ENCODE data around the gene ARL8B. TPM values are rescaled to one million over a fixed set of nuclear protein-coding genes. Genes with fewer than 3 reads are reported as not detected.

ARL8B gene
- total RNA-seq, 1 experiment from 2014 or later = 51.8 TPM

- Histone ChIP-seq H3K4me3 (ENCODE audit: low read depth in 2 of 2, low read length in 2 of 2) (no peak overlapping the region), H3K27ac (ENCODE audit: low read length) (no peak overlapping the region), H3K27me3 (ENCODE audit: control insufficient read depth, insufficient read depth, low read length) (no peaks in the 10 kb centered on the region), H3K4me1 (ENCODE audit: control insufficient read depth, insufficient read depth, low read length) (no peaks in the 10 kb centered on the region), H3K36me3 (ENCODE audit: control insufficient read depth, insufficient read depth, low read length) (no peaks in the 10 kb centered on the region), H3K9me3 (ENCODE audit: control insufficient read depth, insufficient read depth, low read depth, low read length) (no peaks in the 10 kb centered on the region)
- ChIA-PET CTCF (no interaction called here), POLR2A (no interaction called here)
- intact Hi-C loops (cut with micrococcal nuclease; ENCODE audit: unreplicated experiment) (no loop called here), in situ Hi-C loops (cut with HindIII; ENCODE audit: low pct_unique_long_range_greater_than_20kb, low sequenced_read_pairs) (no loop called here)
- TF ChIP-seq CTCF (IDR thresholded peaks at IDR 0.05) (no peak), REST (IDR thresholded peaks at IDR 0.05; ENCODE audit: insufficient read depth in 1 of 2, low read depth in 2 of 2, low read length in 1 of 2) (no peak)
- DNase-seq (ENCODE audit: low read depth, low spot score) = no peak
- ATAC-seq = no peak
- no TSS peak for BruUV-seq (replicated peaks)
Measured at GRCh38 chr3:5090197-5090596, 31.9 kb upstream of the ARL8B start.

- in situ Hi-C loops (cut with HindIII; ENCODE audit: low pct_unique_long_range_greater_than_20kb, low sequenced_read_pairs) = no loop called here
- H3K27me3 ChIP-seq (ENCODE audit: control insufficient read depth, insufficient read depth, low read length) = no peaks in the 10 kb centered on the region
- POLR2A ChIA-PET = no interaction called here
- H3K4me3 ChIP-seq (ENCODE audit: low read depth in 2 of 2, low read length in 2 of 2) = no peak overlapping the region
- DNase-seq (ENCODE audit: low read depth, low spot score) = no peak
- CTCF ChIA-PET = no interaction called here
- H3K9me3 ChIP-seq (ENCODE audit: control insufficient read depth, insufficient read depth, low read depth, low read length) = no peaks in the 10 kb centered on the region
- intact Hi-C loops (cut with micrococcal nuclease; ENCODE audit: unreplicated experiment) = no loop called here
- H3K36me3 ChIP-seq (ENCODE audit: control insufficient read depth, insufficient read depth, low read length) = no peaks in the 10 kb centered on the region
- ATAC-seq = no peak
- H3K27ac ChIP-seq (ENCODE audit: low read length) = no peak overlapping the region
- TF ChIP-seq TCF7L2 (IDR thresholded peaks at IDR 0.05; ENCODE audit: low read depth, low read length) = no peak
- no peak for TF ChIP-seq REST (IDR thresholded peaks at IDR 0.05; ENCODE audit: insufficient read depth in 1 of 2, low read depth in 2 of 2, low read length in 1 of 2)
- no peak for TF ChIP-seq POLR2AphosphoS5 (IDR thresholded peaks at IDR 0.05; ENCODE audit: low read depth, low read length)
- TF ChIP-seq CTCF (IDR thresholded peaks at IDR 0.05) = no peak
- no peak for TF ChIP-seq SIN3A (IDR thresholded peaks at IDR 0.05; ENCODE audit: borderline replicate concordance, insufficient read depth, low read depth, low read length)
- BruUV-seq (replicated peaks) = no TSS peak
- H3K4me1 ChIP-seq (ENCODE audit: control insufficient read depth, insufficient read depth, low read length) = no peaks in the 10 kb centered on the region
Measured at GRCh38 chr3:5092018-5092417, 30.1 kb upstream of the ARL8B start.
